GM12874 (cell line): ENCODE data around the gene MGAT1.

Experiments
- TF ChIP-seq, protein P1 (sequence below): IDR thresholded peaks from 2 replicates; pipeline ENCODE4 v1.5.1; 2011; ENCODE audit warnings: low read depth, mild to moderate bottlenecking, control low read depth, low read length, moderate library complexity; ENCODE audit not compliant: insufficient read depth

MGAT1 gene

GRCh38 chr5:180844432-180844831 lies 41.8 kb upstream of the MGAT1 start:
- TF ChIP-seq, protein P1, sequence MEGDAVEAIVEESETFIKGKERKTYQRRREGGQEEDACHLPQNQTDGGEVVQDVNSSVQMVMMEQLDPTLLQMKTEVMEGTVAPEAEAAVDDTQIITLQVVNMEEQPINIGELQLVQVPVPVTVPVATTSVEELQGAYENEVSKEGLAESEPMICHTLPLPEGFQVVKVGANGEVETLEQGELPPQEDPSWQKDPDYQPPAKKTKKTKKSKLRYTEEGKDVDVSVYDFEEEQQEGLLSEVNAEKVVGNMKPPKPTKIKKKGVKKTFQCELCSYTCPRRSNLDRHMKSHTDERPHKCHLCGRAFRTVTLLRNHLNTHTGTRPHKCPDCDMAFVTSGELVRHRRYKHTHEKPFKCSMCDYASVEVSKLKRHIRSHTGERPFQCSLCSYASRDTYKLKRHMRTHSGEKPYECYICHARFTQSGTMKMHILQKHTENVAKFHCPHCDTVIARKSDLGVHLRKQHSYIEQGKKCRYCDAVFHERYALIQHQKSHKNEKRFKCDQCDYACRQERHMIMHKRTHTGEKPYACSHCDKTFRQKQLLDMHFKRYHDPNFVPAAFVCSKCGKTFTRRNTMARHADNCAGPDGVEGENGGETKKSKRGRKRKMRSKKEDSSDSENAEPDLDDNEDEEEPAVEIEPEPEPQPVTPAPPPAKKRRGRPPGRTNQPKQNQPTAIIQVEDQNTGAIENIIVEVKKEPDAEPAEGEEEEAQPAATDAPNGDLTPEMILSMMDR, result no peak

GRCh38 chr5:180839935-180840334 lies 37.3 kb upstream of the MGAT1 start:
- TF ChIP-seq, protein P1, result no peak

GRCh38 chr5:180839227-180839626 lies 36.6 kb upstream of the MGAT1 start:
- TF ChIP-seq, protein P1, result no peak

DNA sequence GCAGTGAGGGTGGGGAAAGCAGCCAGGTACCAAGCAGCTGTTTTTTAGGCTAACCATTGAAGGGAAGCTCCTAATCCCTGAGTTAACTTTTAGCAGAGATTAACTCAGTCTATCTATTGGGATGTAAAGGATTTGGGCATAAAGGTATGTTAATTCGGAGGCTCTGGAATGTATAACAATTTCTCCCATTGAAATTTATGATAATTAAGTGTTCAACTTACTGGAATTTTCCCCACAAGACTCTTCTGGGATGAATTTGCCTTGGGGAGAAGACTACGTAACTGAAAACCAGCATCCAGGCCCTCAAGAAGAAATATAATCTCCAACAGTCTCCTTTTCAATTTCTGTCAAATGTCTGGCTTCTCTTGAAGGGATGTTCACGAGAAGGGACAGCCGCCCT lies 34.9 kb upstream of the MGAT1 start:
- TF ChIP-seq, protein P1, result no peak

GRCh38 chr5:180832638-180833068 lies 30.0 kb upstream of the MGAT1 start:
- TF ChIP-seq, protein P1, result no peak

DNA sequence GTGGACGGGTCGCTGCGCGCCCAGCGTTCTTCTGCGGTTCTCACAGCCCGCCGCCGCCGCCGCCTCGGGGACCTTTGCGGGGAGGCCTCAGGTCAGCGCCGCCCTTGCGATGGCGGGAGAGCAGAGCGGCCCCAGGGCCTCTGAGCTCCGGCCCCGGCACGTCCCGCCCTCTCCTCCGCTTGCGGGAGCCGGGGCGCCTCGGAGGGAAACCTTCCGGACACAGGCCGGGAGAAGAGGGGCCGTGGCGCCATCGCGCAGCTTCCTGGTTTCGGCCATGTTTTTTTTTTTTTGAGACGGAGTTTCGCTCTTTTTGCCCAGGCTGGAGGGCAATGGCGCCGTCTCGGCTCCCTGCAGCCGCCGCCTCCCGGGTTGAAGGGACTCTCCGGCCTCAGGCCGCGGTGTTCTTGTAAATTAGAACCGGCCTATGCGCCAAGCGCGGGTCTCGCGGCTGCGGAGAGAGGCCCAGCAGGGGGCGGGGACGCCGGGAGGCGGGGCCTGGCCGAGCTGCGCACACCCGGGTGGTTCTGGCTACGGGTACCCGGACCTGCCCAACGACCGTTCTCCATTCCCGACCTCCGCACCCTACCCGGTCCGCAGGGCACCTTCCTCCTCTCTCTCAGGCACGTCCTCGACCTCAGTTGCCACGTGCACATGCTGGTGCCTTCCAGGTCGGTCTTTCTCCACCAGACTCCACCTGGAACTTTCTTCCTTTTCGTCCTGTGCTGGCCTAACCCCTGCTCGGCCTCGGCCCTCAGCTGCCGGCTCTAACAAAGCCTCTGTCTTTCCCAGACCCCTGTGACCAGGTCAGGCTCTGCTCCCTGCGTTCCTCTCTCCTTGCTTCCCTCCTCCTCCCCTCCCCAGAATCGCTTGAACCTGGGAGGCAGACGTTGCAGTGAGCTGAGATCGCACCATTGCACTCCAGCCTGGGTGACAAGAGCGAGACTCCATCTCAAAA lies 28.8 kb upstream of the MGAT1 start:
- TF ChIP-seq, protein P1, result 0 out of 2 replicates have a peak, but pooled peaks have one; percentile 6

GRCh38 chr5:180830253-180831138 lies 27.9 kb upstream of the MGAT1 start:
- TF ChIP-seq, protein P1, result no peak
